K562 (cell line): ENCODE results near the gene GHSR. TPM values are rescaled to one million over a fixed set of nuclear protein-coding genes. Genes with fewer than 3 reads are reported as not detected.

ENCODE experiments used
- ATAC-seq: fragments of 200-7000 bp; cut with Tn5 transposase; 3 replicates; pipeline ENCODE4 v1.9.1; 2020; ENCODE audit warnings: moderate library complexity
- Bru-seq: library from RNA; stranded (reverse); fragments of 400-500 nt; gene quantifications from one replicate; lab custom pipeline; 2021; lab: Mats Ljungman, UMichigan
- BruChase-seq, 2 experiments: library from RNA; stranded (reverse); fragments of 400-500 nt; gene quantifications; one replicate each; lab custom pipeline; 2021; lab: Mats Ljungman, UMichigan
- BruUV-seq: library from RNA; stranded (reverse); fragments of 400-500 nt; replicated peaks from 2 replicates; lab custom pipeline; 2021; lab: Mats Ljungman, UMichigan
- CTCF ChIA-PET: fragments of 300-600 bp; formaldehyde crosslinking; extraction: SDS; loops from one replicate; lab custom pipeline; 2021; ENCODE audit warnings: low intra/inter-chr PET ratio; lab: Yijun Ruan, JAX
- POLR2A ChIA-PET: fragments of 300-600, 350-650 bp; sonication (Branson Sonifier 250); formaldehyde crosslinking; extraction: SDS; loops from one replicate; lab custom pipeline; 2021; ENCODE audit warnings: antibody characterized with exemption, inconsistent platforms; lab: Yijun Ruan, JAX
- DNase-seq, 4 experiments: peaks; one replicate each; pipeline versions ENCODE4 v3.0.0 to v3.0.0-alpha.2; 2011 to 2018; ENCODE audit warnings: low spot score in 3 of 4, mixed read lengths in 3 of 4; ENCODE audit errors: extremely low read depth in 1 of 4
- FAIRE-seq: peaks from 2 replicates; lab custom pipeline; 2011; peaks lifted over from hg19 to GRCh38; lab: Jason Lieb, UNC
- H2AFZ ChIP-seq: 2 replicates; pipeline ENCODE4 v1.6.0; 2011; ENCODE audit warnings: low read depth, low read length, control low read depth, inconsistent platforms
- H3K27ac ChIP-seq: fragments of 200-600 bp; 3 replicates; pipeline ENCODE4 v1.8.0; 2011; ENCODE audit warnings: low read depth, mild to moderate bottlenecking, control low read depth, inconsistent platforms, low read length, moderate library complexity, mixed read lengths; ENCODE audit errors: extremely low read depth
- H3K27me3 ChIP-seq, 2 experiments: fragments of 300-600 bp in 1 of 2; 2 replicates in 1 of 2; 3 replicates in 1 of 2; pipeline versions ENCODE4 v1.6.0 to v1.8.0; 2011; ENCODE audit warnings: inconsistent platforms in 2 of 2, low read length in 2 of 2, mild to moderate bottlenecking in 1 of 2, mixed read lengths in 1 of 2, moderate library complexity in 1 of 2; ENCODE audit not compliant: control insufficient read depth in 2 of 2, insufficient read depth in 2 of 2
- H3K36me3 ChIP-seq: fragments of 300-600 bp; 3 replicates; pipeline ENCODE4 v1.8.0; 2011; ENCODE audit warnings: mild to moderate bottlenecking, low read length, inconsistent platforms; ENCODE audit not compliant: control insufficient read depth, insufficient read depth
- H3K4me1 ChIP-seq, 2 experiments: fragments of 200-600 bp in 1 of 2; replicated peaks in 1 of 2; 2 replicates in 1 of 2; 3 replicates in 1 of 2; pipeline versions ENCODE4 v1.5.1 to v1.8.0; 2011; ENCODE audit warnings: inconsistent platforms in 2 of 2, low read length in 2 of 2, mild to moderate bottlenecking in 1 of 2, mixed read lengths in 1 of 2, moderate library complexity in 1 of 2; ENCODE audit not compliant: control insufficient read depth in 2 of 2, insufficient read depth in 2 of 2
- H3K4me2 ChIP-seq: 2 replicates; pipeline ENCODE4 v1.6.1; 2011; ENCODE audit warnings: low read length, control low read depth, inconsistent platforms, mixed read lengths; ENCODE audit not compliant: insufficient read depth
- H3K4me3 ChIP-seq: fragments of 200-600 bp; sonication (generic), shearing (Covaris generic); 2 replicates; pipeline ENCODE4 v1.5.1; 2016; ENCODE audit warnings: control low read depth, inconsistent platforms
- H3K79me2 ChIP-seq: fragments of 200-600 bp; 3 replicates; pipeline ENCODE4 v1.8.0; 2011; ENCODE audit warnings: low read length, inconsistent platforms; ENCODE audit not compliant: control insufficient read depth, insufficient read depth
- H3K9ac ChIP-seq, 2 experiments: 2 replicates each; pipeline versions ENCODE4 v1.6.0 to v1.6.1; 2011; ENCODE audit warnings: low read depth in 2 of 2, low read length in 2 of 2, control low read depth in 1 of 2, inconsistent platforms in 1 of 2, mild to moderate bottlenecking in 1 of 2, mixed read lengths in 1 of 2; ENCODE audit not compliant: insufficient read depth in 1 of 2
- H3K9me1 ChIP-seq: one replicate; pipeline ENCODE4 v1.6.0; 2011; ENCODE audit warnings: inconsistent platforms, mild to moderate bottlenecking, low read length, moderate library complexity; ENCODE audit not compliant: control insufficient read depth, insufficient read depth
- H3K9me3 ChIP-seq: replicated peaks from 2 replicates; pipeline ENCODE4 v1.5.1; 2011; ENCODE audit warnings: low read depth, low read length, inconsistent platforms; ENCODE audit not compliant: control insufficient read depth, insufficient read depth
- H4K20me1 ChIP-seq: replicated peaks from 2 replicates; pipeline ENCODE4 v1.6.1; 2011; ENCODE audit warnings: low read length, inconsistent platforms, mixed read lengths; ENCODE audit not compliant: control insufficient read depth, insufficient read depth
- BCL6 ChIP-seq: fragments of 250-450 bp; sonication (Bioruptor Pico); IDR thresholded peaks from 2 replicates; pipeline ENCODE4 v1.4.0; 2020
- LCOR ChIP-seq: sonication (generic); formaldehyde crosslinking; IDR thresholded peaks from 2 replicates; pipeline ENCODE4 v1.8.0; 2022; ENCODE audit warnings: mild to moderate bottlenecking, missing genetic modification reagents
- MCM2 ChIP-seq: fragments of 450-650 bp; IDR thresholded peaks from 2 replicates; pipeline ENCODE4 v1.6.1; 2017; ENCODE audit warnings: low read depth, mild to moderate bottlenecking
- NEUROD1 ChIP-seq: fragments of 150-350 bp; IDR thresholded peaks from 2 replicates; pipeline ENCODE4 v1.6.1; 2014; ENCODE audit warnings: borderline replicate concordance, low read length, low read depth; ENCODE audit not compliant: partially characterized antibody
- NFE2L1 ChIP-seq: fragments of 450-650 bp; IDR thresholded peaks from 2 replicates; pipeline ENCODE4 v1.6.1; 2016; ENCODE audit warnings: missing genetic modification characterization, low read depth, mild to moderate bottlenecking, missing compliant biosample characterization, moderate library complexity, borderline replicate concordance
- POLR2B ChIP-seq: fragments of 450-650 bp; IDR thresholded peaks from 2 replicates; pipeline ENCODE4 v1.6.1; 2018; ENCODE audit warnings: low read depth; ENCODE audit not compliant: partially characterized antibody
- SLC30A9 ChIP-seq: fragments of 250-450 bp; sonication (Bioruptor Pico); IDR thresholded peaks from 2 replicates; pipeline ENCODE4 v1.8.0; 2022; ENCODE audit warnings: mild to moderate bottlenecking, moderate library complexity
- SMAD1 ChIP-seq: fragments of 150-350 bp; IDR thresholded peaks from 2 replicates; pipeline ENCODE4 v1.6.1; 2014; ENCODE audit warnings: low read length, low read depth; ENCODE audit not compliant: partially characterized antibody
- SOX6 ChIP-seq: fragments of 450-650 bp; IDR thresholded peaks from 2 replicates; pipeline ENCODE4 v1.6.1; 2014; ENCODE audit warnings: mild to moderate bottlenecking
- ZNF217 ChIP-seq: sonication (generic); formaldehyde crosslinking; IDR thresholded peaks from 2 replicates; pipeline ENCODE4 v1.8.0; 2022; ENCODE audit warnings: mild to moderate bottlenecking, missing genetic modification reagents
- WGBS: fragments of 100-300 bp; shearing (Covaris generic); methylation state at CpG from one replicate; pipeline ENCODE4 v1.1.6; 2016; ENCODE audit warnings: low coverage, mixed read lengths; ENCODE audit not compliant: insufficient coverage; ENCODE audit errors: missing lambda C conversion rate; 5-methylcytosine and 5-hydroxymethylcytosine counted together
- in situ Hi-C: fragments of 300-500 bp; cut with MboI; formaldehyde crosslinking; loops from 4 replicates; pipeline ENCODE4 v1.15.0; 2018; ENCODE audit warnings: inconsistent platforms, mixed read lengths
- intact Hi-C: fragments of 100-400 bp; cut with micrococcal nuclease; formaldehyde crosslinking; loops from 2 replicates; pipeline ENCODE4 v1.14.2; 2022
- long read RNA-seq, 3 experiments: library from polyadenylated mRNA in 2 of 3; library from RNA in 1 of 3; unstranded in 2 of 3; stranded (forward) in 1 of 3; transcript quantifications; one replicate each; pipeline ENCODE4 v2.0.0, GENCODE V29; 2019 to 2022
- polyA minus RNA-seq, 3 experiments: library from RNA; depleted of rRNA, polyadenylated mRNA; stranded (reverse); fragments of >200 nt; gene quantifications; 2 replicates each; pipeline ENCODE4 v1.2.3, GENCODE V29; 2011
- polyA plus RNA-seq, 8 experiments: library from polyadenylated mRNA; depleted of rRNA in 4 of 8; stranded (reverse) in 5 of 8; unstranded in 3 of 8; fragments of >200 nt; fragmentation: Nextera tagmentation in 2 of 8; fragmentation: Illumina TruSeq in 1 of 8; extraction: Ambion mirVana in 2 of 8; extraction: Trizol in 1 of 8; gene quantifications; 2 replicates each; pipeline versions ENCODE4 v1.2.1 to v1.2.3, GENCODE V29; 2011 to 2014; ENCODE audit warnings: inconsistent platforms in 1 of 8, missing spikeins in 1 of 8
- total RNA-seq, 7 experiments: library from RNA; depleted of rRNA in 6 of 7; stranded (reverse); fragments of >200 nt in 6 of 7; fragmentation: Illumina TruSeq in 2 of 7; extraction: Trizol in 2 of 7; gene quantifications; 2 replicates each; pipeline versions ENCODE4 v1.2.1 to v1.2.3, GENCODE V29; 2011 to 2021; ENCODE audit warnings: low replicate concordance in 1 of 7
- TF ChIP-seq, protein P1 (sequence below), 2 experiments: fragments of 450-650 bp; conservative IDR thresholded peaks; 2 replicates each; pipeline ENCODE4 v1.6.1; 2017; ENCODE audit warnings: mild to moderate bottlenecking in 2 of 2, moderate library complexity in 2 of 2
- TF ChIP-seq, protein P2 (sequence below): sonication (generic); formaldehyde crosslinking; IDR thresholded peaks from 2 replicates; pipeline ENCODE4 v1.8.0; 2022; ENCODE audit warnings: missing genetic modification reagents, mild to moderate bottlenecking, moderate library complexity, borderline replicate concordance

Gene GHSR, protein sequence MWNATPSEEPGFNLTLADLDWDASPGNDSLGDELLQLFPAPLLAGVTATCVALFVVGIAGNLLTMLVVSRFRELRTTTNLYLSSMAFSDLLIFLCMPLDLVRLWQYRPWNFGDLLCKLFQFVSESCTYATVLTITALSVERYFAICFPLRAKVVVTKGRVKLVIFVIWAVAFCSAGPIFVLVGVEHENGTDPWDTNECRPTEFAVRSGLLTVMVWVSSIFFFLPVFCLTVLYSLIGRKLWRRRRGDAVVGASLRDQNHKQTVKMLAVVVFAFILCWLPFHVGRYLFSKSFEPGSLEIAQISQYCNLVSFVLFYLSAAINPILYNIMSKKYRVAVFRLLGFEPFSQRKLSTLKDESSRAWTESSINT
- total RNA-seq (2011; cell fraction: chromatin; rRNA removed; ENCODE audit: low replicate concordance): not detected in 2 replicates
- not detected in 2 replicates for total RNA-seq (2011; cell fraction: nucleolus; rRNA removed)
- not detected in 2 replicates for total RNA-seq (2011; cell fraction: nucleoplasm; rRNA removed)
- total RNA-seq (2014; rRNA removed) (not detected in 2 replicates), total RNA-seq (2014; rRNA removed; fragmentation: Illumina TruSeq; extraction: Trizol) (not detected in 2 replicates), total RNA-seq (2015; rRNA removed; fragmentation: Illumina TruSeq; extraction: Trizol) (not detected in 2 replicates), total RNA-seq (2021) (not detected in 2 replicates), polyA plus RNA-seq (2011; rRNA removed) (not detected in 2 replicates), polyA plus RNA-seq (2014; fragmentation: Illumina TruSeq; extraction: Trizol) (not detected in 2 replicates), polyA plus RNA-seq (2014; fragmentation: Nextera tagmentation; extraction: Ambion mirVana) (not detected), polyA plus RNA-seq (2014; rRNA removed) (not detected in 2 replicates), polyA minus RNA-seq (2011; rRNA and poly(A)+ RNA removed) (not detected in 2 replicates), Bru-seq, nascent RNA (not detected), BruChase-seq, experiment 1, labeled RNA remaining after a 2-hour chase (not detected), BruChase-seq, experiment 2, labeled RNA remaining after a 6-hour chase (not detected)
- polyA plus RNA-seq (2011; cell fraction: cytosol; rRNA removed): not detected in 2 replicates
- polyA plus RNA-seq (2011; cell fraction: nucleus; rRNA removed): not detected in 2 replicates
- polyA plus RNA-seq (2012): not detected in 2 replicates
- not detected in 2 replicates for polyA minus RNA-seq (2011; cell fraction: cytosol; rRNA and poly(A)+ RNA removed)
- not detected in 2 replicates for polyA minus RNA-seq (2011; cell fraction: nucleus; rRNA and poly(A)+ RNA removed)
- long read RNA-seq, experiment 1: 0 reads
- long read RNA-seq, experiment 2: 0 reads
- long read RNA-seq, experiment 3: 0 reads

DNA sequence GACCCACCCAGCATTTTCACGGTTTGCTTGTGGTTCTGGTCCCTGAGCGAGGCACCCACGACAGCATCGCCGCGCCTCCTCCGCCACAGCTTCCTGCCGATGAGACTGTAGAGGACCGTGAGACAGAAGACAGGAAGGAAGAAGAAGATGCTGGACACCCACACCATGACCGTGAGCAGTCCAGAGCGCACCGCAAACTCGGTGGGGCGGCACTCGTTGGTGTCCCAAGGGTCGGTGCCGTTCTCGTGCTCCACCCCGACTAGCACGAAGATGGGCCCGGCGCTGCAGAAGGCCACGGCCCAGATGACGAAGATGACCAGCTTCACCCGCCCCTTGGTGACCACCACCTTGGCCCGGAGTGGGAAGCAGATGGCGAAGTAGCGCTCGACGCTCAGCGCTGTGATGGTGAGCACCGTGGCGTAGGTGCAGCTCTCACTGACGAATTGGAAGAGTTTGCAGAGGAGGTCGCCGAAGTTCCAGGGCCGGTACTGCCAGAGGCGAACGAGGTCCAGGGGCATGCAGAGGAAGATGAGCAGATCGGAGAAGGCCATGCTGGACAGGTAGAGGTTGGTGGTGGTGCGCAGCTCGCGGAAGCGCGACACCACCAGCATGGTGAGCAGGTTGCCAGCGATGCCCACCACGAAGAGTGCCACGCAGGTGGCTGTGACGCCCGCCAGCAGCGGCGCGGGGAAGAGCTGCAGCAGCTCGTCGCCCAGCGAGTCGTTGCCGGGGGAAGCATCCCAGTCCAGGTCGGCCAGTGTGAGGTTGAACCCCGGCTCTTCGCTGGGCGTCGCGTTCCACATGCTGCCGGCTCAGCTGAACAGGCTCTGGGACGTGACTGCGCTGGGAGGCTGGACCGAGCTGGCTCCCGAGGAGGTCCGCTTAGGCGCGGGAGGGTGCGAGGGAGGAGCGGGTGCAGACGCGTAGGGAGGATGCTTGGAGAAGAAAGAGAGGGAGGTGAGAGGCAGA is at the start of gene GHSR:
GHSR (minus strand) TSS at position 846 of the 969 bp plus-strand sequence; CDS start at position 803, 43 bp downstream.
- BruUV-seq: no TSS peak
- no peak for TF ChIP-seq LCOR (CRISPR knock-in tag)
- TF ChIP-seq POLR2B: no peak
- no peak for TF ChIP-seq ZNF217 (CRISPR knock-in tag)
- TF ChIP-seq SLC30A9 (CRISPR knock-in tag): no peak
- no peak for TF ChIP-seq NFE2L1 (tag)
- TF ChIP-seq, protein P1, sequence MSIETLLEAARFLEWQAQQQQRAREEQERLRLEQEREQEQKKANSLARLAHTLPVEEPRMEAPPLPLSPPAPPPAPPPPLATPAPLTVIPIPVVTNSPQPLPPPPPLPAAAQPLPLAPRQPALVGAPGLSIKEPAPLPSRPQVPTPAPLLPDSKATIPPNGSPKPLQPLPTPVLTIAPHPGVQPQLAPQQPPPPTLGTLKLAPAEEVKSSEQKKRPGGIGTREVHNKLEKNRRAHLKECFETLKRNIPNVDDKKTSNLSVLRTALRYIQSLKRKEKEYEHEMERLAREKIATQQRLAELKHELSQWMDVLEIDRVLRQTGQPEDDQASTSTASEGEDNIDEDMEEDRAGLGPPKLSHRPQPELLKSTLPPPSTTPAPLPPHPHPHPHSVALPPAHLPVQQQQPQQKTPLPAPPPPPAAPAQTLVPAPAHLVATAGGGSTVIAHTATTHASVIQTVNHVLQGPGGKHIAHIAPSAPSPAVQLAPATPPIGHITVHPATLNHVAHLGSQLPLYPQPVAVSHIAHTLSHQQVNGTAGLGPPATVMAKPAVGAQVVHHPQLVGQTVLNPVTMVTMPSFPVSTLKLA (conservative IDR thresholded peaks at IDR 0.05): no peak
- TF ChIP-seq, protein P2, sequence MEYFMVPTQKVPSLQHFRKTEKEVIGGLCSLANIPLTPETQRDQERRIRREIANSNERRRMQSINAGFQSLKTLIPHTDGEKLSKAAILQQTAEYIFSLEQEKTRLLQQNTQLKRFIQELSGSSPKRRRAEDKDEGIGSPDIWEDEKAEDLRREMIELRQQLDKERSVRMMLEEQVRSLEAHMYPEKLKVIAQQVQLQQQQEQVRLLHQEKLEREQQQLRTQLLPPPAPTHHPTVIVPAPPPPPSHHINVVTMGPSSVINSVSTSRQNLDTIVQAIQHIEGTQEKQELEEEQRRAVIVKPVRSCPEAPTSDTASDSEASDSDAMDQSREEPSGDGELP: no peak
- TF ChIP-seq MCM2: no peak
- TF ChIP-seq SMAD1: no peak
- TF ChIP-seq SOX6: no peak
- TF ChIP-seq BCL6: no peak
- TF ChIP-seq NEUROD1: no peak

More for the DNA sequence above, at the start of gene GHSR:
- Histone ChIP-seq H3K79me2 (no peaks in the 10 kb centered on the region), H3K4me2 (no peak within 1 kb of the TSS), H2AFZ (no peak within 1 kb of the TSS), H3K36me3 (no peaks in the 10 kb centered on the region), H3K27me3 (peaks cover 20 to 38% of the 10 kb centered on the region in 2 experiments; a peak in 4 of 5 replicates), H4K20me1 (no peaks in the 10 kb centered on the region), H3K9me3 (no peaks in the 10 kb centered on the region), H3K9me1 (no peaks in the 10 kb centered on the region), H3K27ac (no peak within 1 kb of the TSS), H3K4me1 (peaks cover 0 to 14% of the 10 kb centered on the region in 2 experiments; a peak in 2 of 5 replicates), H3K4me3 (no peak within 1 kb of the TSS), H3K9ac (no peak within 1 kb of the TSS)
- POLR2A ChIA-PET: interaction anchor here (0.7 kb wide), 1 partner anchor 984 kb away, joined by 3 read pairs; no protein-coding TSS in a partner anchor
- intact Hi-C loops: no loop called here
- whole genome bisulfite sequencing: 20% methylated on average over 76 of the region's 76 CpGs
- no peak for ATAC-seq
- FAIRE-seq: no peak
- in situ Hi-C loops: no loop called here
- CTCF ChIA-PET: no interaction called here
- no peak for DNase-seq
